GM10248 (cell line): ENCODE measurements around the gene NR1D2.

Experiments
- CTCF ChIA-PET: fragments of 300-600 bp; sonication (Branson Sonifier 250); formaldehyde crosslinking; extraction: SDS; loops from one replicate; lab custom pipeline; 2021; ENCODE audit warnings: antibody characterized with exemption; lab: Yijun Ruan, JAX
- POLR2A ChIA-PET: fragments of 350-650 bp; sonication (Branson Sonifier 250); formaldehyde crosslinking; extraction: SDS; loops from one replicate; lab custom pipeline; 2020; ENCODE audit warnings: antibody characterized with exemption; lab: Yijun Ruan, JAX
- DNase-seq: peaks from one replicate; pipeline ENCODE4 v3.0.0; 2012; ENCODE audit errors: extremely low spot score
- CTCF ChIP-seq: IDR thresholded peaks from 2 replicates; pipeline ENCODE4 v1.5.1; 2012; ENCODE audit warnings: mild to moderate bottlenecking, low read depth; ENCODE audit errors: extremely low read depth, missing control alignments, control extremely low read depth

The NR1D2 gene

DNA sequence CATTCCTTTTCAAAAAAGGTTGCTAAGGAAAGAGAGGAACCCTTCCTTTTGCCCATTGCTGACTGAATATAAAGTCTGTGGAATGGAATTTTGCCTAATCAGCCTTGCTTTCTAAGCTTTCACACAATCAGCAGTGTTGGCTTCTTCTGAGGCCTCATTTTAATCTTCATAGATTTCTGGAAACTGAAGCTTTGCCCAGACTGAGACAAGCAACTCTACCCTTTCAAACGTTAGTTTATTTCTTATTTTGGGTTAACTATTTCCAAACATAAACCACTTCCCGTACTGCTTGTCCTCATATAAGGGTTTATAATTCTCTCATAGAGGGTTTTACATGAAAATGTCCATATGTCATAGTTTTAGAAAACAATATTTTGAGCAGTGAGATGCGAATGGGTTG lies 82.9 kb downstream of the NR1D2 start:
- ChIA-PET CTCF (no interaction called here), POLR2A (no interaction called here)
- no peak for TF ChIP-seq CTCF
- DNase-seq, result no peak
